Parathyroid adenoma (tissue), 2 donors: ENCODE measurements around the gene GTPBP6.
"Not testable (repeated sequence)": the region's sequence is repeated elsewhere in the genome, so short reads cannot be mapped to it uniquely, and the experiment has no call there.

ENCODE experiments used
- H2AFZ ChIP-seq: fragments of 300-600 bp; sonication (generic); one replicate; pipeline ENCODE4 v1.7.0; 2017; ENCODE audit warnings: antibody characterized with exemption, mild to moderate bottlenecking
- H3K27ac ChIP-seq: fragments of 300-600 bp; sonication (generic); one replicate; pipeline ENCODE4 v1.7.0; 2017
- H3K27me3 ChIP-seq: fragments of 300-600 bp; sonication (generic); one replicate; pipeline ENCODE4 v1.7.0; 2017; ENCODE audit warnings: low read length; ENCODE audit not compliant: control insufficient read depth, insufficient read depth
- H3K36me3 ChIP-seq: fragments of 300-600 bp; sonication (generic); one replicate; pipeline ENCODE4 v1.7.0; 2017; ENCODE audit warnings: low read length; ENCODE audit not compliant: control insufficient read depth, insufficient read depth
- H3K4me1 ChIP-seq: fragments of 300-600 bp; sonication (generic); one replicate; pipeline ENCODE4 v1.7.0; 2017; ENCODE audit warnings: control low read depth
- H3K4me2 ChIP-seq: fragments of 300-600 bp; sonication (generic); one replicate; pipeline ENCODE4 v1.7.0; 2017; ENCODE audit warnings: low read length
- H3K4me3 ChIP-seq: fragments of 300-600 bp; sonication (generic); one replicate; pipeline ENCODE4 v1.7.0; 2017; ENCODE audit warnings: low read depth, low read length
- H3K79me2 ChIP-seq: fragments of 300-600 bp; sonication (generic); one replicate; pipeline ENCODE4 v1.7.0; 2017; ENCODE audit warnings: control low read depth
- H3K9ac ChIP-seq: fragments of 300-600 bp; sonication (generic); one replicate; pipeline ENCODE4 v1.7.0; 2017; ENCODE audit warnings: mild to moderate bottlenecking
- H3K9me3 ChIP-seq: fragments of 300-600 bp; sonication (generic); one replicate; pipeline ENCODE4 v1.7.0; 2017; ENCODE audit warnings: low read length; ENCODE audit not compliant: control insufficient read depth
- TF ChIP-seq, protein P1 (sequence below): fragments of 300-600 bp; sonication (generic); IDR thresholded peaks from one replicate; pipeline ENCODE4 v1.7.0; 2017; ENCODE audit warnings: antibody characterized with exemption, mild to moderate bottlenecking
- donor health status: primary hyperparathyroidism.

Gene GTPBP6

DNA sequence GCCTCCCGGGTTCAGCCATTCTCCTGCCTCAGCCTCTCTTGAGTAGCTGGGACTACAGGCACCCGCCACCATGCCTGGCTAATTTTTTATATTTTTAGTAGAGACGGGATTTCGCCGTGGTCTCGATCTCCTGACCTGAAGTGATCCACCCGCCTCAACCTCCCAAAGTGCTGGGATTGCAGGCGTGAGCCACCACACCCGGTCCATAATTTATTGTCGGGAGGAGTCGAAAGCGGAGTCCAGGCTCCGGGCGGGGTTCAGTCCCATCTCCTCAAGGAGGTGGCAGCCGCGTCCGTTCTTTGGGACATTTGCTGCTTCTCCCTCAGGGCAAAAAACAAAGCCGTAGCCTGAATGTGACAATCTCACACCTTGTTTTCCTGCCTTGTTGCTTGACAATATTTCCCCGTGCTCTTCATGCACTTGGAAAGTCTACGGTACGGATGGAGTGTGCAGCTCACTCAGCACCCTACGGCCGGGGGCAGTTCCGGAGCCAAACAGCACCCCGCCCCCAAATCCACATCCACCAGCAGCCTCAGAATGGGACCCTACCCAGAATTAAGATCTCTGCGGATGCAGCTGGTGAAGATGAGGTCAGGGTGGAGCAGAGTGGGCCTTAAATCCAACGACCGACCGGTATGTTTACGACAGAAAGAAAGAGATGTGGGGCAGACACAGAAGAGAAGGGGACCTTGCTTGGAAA is 9.6 kb downstream of the GTPBP6 start:
- no peaks in the 10 kb centered on the region for H3K79me2 ChIP-seq
- TF ChIP-seq, protein P1, sequence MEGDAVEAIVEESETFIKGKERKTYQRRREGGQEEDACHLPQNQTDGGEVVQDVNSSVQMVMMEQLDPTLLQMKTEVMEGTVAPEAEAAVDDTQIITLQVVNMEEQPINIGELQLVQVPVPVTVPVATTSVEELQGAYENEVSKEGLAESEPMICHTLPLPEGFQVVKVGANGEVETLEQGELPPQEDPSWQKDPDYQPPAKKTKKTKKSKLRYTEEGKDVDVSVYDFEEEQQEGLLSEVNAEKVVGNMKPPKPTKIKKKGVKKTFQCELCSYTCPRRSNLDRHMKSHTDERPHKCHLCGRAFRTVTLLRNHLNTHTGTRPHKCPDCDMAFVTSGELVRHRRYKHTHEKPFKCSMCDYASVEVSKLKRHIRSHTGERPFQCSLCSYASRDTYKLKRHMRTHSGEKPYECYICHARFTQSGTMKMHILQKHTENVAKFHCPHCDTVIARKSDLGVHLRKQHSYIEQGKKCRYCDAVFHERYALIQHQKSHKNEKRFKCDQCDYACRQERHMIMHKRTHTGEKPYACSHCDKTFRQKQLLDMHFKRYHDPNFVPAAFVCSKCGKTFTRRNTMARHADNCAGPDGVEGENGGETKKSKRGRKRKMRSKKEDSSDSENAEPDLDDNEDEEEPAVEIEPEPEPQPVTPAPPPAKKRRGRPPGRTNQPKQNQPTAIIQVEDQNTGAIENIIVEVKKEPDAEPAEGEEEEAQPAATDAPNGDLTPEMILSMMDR = no peak
- H3K9me3 ChIP-seq = no peaks in the 10 kb centered on the region
- no peaks in the 10 kb centered on the region for H3K36me3 ChIP-seq
- no peaks in the 10 kb centered on the region for H3K27me3 ChIP-seq
- H3K4me3 ChIP-seq = no peak overlapping the region
- H2AFZ ChIP-seq = no peak overlapping the region
- no peak overlapping the region for H3K4me2 ChIP-seq
- H3K27ac ChIP-seq = no peak overlapping the region
- no peak overlapping the region for H3K9ac ChIP-seq
- H3K4me1 ChIP-seq = no peaks in the 10 kb centered on the region

DNA sequence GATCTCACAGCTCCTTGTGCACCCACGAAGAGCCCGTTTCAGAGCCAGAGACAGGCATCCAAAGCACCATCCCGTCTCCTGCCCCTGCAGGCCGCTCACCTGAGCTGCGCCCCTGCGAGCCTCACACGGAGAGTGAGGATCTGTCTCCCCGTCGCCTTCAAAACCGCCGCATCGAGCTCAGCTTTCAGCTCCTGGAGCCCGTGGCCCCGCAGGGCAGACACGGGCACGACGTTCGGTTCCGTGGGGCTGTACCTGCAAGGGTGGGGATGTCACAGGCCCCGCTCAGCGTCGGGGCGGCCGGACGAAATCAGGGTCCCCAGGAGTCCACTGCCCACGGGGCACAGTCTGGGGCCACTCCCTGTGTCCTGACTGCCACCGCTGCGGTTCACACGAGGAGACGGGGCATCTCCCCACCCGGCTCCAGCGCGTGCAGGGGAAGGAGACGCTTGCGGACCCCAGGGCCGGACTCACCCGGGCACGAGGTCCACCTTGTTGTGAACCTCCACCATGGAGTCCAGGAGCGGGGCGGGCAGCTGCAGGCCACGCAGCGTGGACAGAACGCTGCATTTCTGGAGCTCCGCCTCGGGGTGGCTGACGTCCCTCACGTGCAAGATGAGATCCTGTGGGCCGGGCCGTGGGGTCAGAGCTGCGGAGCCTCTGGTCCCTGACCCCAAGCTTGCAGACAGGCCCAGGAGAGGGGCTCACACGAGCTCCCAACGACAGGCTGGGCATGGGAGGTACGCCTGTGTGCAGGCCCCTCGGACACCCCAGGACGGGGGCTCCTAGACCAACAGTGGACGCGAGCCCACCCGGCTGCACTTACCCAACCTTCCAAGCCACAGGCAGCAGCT is 11.1 kb downstream of the GTPBP6 start:
- Histone ChIP-seq H3K79me2 (no peaks in the 10 kb centered on the region), H3K27ac (no peak overlapping the region), H3K4me3 (no peak overlapping the region), H2AFZ (no peak overlapping the region), H3K4me1 (no peaks in the 10 kb centered on the region), H3K36me3 (no peaks in the 10 kb centered on the region), H3K9me3 (no peaks in the 10 kb centered on the region), H3K9ac (no peak overlapping the region), H3K27me3 (no peaks in the 10 kb centered on the region), H3K4me2 (no peak overlapping the region)
- TF ChIP-seq, protein P1 = no peak

DNA sequence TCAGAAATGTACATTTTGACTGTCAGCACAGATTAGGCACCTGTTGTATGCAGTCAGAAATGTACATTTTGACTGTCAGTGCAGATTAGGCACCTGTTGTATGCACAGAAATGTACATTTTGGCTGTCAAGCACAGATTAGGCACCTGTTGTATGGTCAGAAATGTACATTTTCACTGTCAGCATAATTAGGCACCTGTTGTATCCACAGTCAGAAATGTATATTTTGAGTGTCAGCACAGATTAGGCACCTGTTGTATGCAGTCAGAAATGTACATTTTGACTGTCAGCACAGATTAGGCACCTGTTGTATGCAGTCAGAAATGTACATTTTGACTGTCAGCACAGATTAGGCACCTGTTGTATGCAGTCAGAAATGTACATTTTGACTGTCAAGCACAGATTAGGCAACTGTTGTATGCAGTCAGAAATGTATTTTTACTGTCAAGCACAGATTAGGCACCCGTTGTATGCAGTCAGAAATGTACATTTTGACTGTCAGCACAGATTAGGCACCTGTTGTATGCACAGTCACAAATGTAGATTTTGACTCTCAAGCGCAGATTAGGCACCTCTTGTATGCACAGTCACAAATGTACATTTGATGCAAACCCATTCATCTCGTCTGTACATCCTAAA is 11.9 kb downstream of the GTPBP6 start:
- not testable (repeated sequence) for H3K4me3 ChIP-seq, H3K9ac ChIP-seq, H2AFZ ChIP-seq, H3K4me2 ChIP-seq, H3K36me3 ChIP-seq, H3K27ac ChIP-seq, H3K9me3 ChIP-seq, H3K27me3 ChIP-seq, H3K4me1 ChIP-seq, H3K79me2 ChIP-seq

DNA sequence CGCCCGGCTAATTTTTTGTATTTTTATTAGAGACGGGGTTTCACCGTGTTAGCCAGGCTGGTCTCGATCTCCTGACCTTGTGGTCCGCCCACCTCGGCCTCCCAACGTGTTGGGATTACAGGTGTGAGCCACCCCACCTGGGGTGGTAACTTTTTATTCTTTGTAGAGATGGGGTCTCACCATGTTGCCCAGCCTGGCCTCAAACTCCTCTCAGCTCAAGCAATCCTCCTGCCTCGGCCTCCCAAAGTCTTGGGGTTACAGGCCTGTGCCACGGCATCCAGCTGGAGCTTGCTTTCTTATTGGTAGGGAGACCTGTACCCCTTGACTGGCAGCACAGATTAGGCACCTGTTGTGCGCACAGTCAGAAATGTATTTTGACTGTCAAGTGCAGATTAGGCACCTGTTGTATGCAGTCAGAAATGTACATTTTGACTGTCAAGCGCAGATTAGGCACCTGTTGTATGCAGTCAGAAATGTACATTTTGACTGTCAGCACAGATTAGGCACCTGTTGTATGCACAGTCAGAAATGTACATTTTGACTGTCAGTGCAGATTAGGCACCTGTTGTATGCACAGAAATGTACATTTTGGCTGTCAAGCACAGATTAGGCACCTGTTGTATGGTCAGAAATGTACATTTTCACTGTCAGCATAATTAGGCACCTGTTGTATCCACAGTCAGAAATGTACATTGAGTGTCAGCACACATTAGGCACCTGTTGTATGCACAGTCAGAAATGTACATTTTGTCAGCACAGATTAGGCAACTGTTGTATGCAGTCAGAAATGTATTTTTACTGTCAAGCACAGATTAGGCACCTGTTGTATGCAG is 12.6 kb downstream of the GTPBP6 start:
- not testable (repeated sequence) for H3K4me2 ChIP-seq, H3K36me3 ChIP-seq, H3K79me2 ChIP-seq, H3K27ac ChIP-seq, H2AFZ ChIP-seq, H3K4me3 ChIP-seq, H3K9ac ChIP-seq, H3K4me1 ChIP-seq, H3K27me3 ChIP-seq, H3K9me3 ChIP-seq

DNA sequence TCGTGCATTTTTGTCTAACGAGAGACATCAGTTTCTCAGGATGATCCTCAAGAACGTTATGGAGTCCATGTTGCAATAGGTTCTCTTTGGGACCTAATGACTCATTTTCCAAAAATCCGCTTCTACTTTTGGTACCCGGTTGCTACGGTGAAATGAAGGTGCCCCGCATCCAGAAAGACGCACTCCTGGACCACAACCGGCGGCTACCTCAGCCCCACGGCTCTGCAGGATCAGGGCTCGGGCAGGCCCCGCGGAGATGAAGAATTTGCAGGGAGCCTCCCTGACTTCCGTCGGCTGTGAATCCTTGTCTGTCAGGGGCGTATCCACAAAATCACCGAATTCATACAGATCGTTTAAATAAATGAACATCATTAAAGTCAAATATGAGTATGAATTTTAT is 15.6 kb downstream of the GTPBP6 start:
- Histone ChIP-seq H3K27me3 (no peaks in the 10 kb centered on the region), H3K79me2 (no peaks in the 10 kb centered on the region), H3K4me1 (no peaks in the 10 kb centered on the region), H3K9me3 (no peaks in the 10 kb centered on the region), H3K27ac (no peak overlapping the region), H3K4me2 (no peak overlapping the region), H3K4me3 (no peak overlapping the region), H3K36me3 (no peaks in the 10 kb centered on the region), H3K9ac (no peak overlapping the region), H2AFZ (no peak overlapping the region)
- TF ChIP-seq, protein P1 = no peak
